ENCODE data around the gene ZFP1.

- TF ChIP-seq CTCF (conservative IDR thresholded peaks at IDR 0.05; ENCODE audit: low read depth, low read length) (no peak), POLR2A (IDR thresholded peaks at IDR 0.05; ENCODE audit: low read depth, low read length) (no peak), BHLHE40 (IDR thresholded peaks at IDR 0.05; ENCODE audit: low read depth, low read length) (no peak)
These were observed 44.9 kb downstream of the ZFP1 start for GRCh38 chr16:75193265-75193650.

Data from IMR-90 (cell line).